ENCODE results near the gene CTSZ.

DNA sequence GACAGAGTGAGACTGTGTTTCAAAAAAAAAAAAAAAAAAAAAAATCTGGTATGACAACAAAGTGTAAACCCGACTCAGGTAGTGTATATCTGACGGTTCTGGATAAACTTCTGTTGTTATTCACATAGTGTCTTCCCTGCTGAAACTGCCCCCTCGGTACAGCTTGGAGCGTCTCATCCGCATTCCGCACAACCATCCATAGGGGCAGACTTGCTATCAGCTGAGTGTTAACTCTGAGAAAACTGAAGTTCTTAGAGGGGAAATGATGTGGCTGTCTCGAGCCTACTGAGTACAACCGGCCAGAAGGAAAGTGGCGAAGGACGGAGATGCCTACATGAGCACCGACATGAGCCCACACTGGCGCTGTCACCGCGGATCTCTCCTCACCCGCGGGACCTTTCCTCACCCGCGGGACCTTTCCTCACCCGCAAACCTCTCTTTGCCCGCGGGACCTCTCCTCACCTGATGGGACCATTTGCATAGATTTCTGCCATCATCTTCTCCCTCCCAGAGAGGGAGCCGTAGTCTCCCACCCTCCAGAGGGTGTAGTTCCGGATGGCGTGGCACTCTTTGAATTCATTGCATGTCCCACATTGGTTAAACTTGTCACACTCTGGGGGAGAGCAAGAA lies 9.8 kb downstream of the CTSZ start:
- TF ChIP-seq, protein P1, sequence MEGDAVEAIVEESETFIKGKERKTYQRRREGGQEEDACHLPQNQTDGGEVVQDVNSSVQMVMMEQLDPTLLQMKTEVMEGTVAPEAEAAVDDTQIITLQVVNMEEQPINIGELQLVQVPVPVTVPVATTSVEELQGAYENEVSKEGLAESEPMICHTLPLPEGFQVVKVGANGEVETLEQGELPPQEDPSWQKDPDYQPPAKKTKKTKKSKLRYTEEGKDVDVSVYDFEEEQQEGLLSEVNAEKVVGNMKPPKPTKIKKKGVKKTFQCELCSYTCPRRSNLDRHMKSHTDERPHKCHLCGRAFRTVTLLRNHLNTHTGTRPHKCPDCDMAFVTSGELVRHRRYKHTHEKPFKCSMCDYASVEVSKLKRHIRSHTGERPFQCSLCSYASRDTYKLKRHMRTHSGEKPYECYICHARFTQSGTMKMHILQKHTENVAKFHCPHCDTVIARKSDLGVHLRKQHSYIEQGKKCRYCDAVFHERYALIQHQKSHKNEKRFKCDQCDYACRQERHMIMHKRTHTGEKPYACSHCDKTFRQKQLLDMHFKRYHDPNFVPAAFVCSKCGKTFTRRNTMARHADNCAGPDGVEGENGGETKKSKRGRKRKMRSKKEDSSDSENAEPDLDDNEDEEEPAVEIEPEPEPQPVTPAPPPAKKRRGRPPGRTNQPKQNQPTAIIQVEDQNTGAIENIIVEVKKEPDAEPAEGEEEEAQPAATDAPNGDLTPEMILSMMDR (IDR thresholded peaks at IDR 0.05), result no peak
- TF ChIP-seq POLR2AphosphoS5 (IDR thresholded peaks at IDR 0.05) (no peak), POLR2A (IDR thresholded peaks at IDR 0.05) (no peak)
